Esophagus (tissue), 2 donors: ENCODE results near the gene WIPF3. TPM values are rescaled to one million over a fixed set of nuclear protein-coding genes. Genes with fewer than 3 reads are reported as not detected.

ENCODE experiments used
- H3K27ac ChIP-seq, 2 donors: one replicate each; pipeline ENCODE4 v1.5.1; 2013; ENCODE audit warnings: low read depth in 2 of 2, mild to moderate bottlenecking in 2 of 2, inconsistent platforms in 1 of 2, low read length in 1 of 2, moderate library complexity in 1 of 2
- H3K27me3 ChIP-seq, 2 donors: one replicate each; pipeline ENCODE4 v1.6.1; 2013; ENCODE audit warnings: low read length in 2 of 2, control low read depth in 1 of 2, mild to moderate bottlenecking in 1 of 2; ENCODE audit not compliant: insufficient read depth in 2 of 2, control insufficient read depth in 1 of 2
- H3K36me3 ChIP-seq, 2 donors: one replicate each; pipeline ENCODE4 v1.6.1; 2013; ENCODE audit warnings: low read length in 1 of 2; ENCODE audit not compliant: control insufficient read depth in 2 of 2, insufficient read depth in 2 of 2
- H3K4me1 ChIP-seq, 2 donors: one replicate each; pipeline ENCODE4 v1.6.1; 2013; ENCODE audit warnings: low read length in 1 of 2; ENCODE audit not compliant: control insufficient read depth in 2 of 2, insufficient read depth in 2 of 2
- H3K4me3 ChIP-seq, 2 donors: one replicate each; pipeline ENCODE4 v1.5.1; 2013; ENCODE audit warnings: low read length in 2 of 2, mild to moderate bottlenecking in 2 of 2, low read depth in 1 of 2, moderate library complexity in 1 of 2
- H3K9me3 ChIP-seq, 2 donors: one replicate each; pipeline ENCODE4 v1.6.1; 2013; ENCODE audit warnings: mild to moderate bottlenecking in 2 of 2, low read depth in 1 of 2, low read length in 1 of 2, moderate library complexity in 1 of 2; ENCODE audit not compliant: control insufficient read depth in 2 of 2, insufficient read depth in 1 of 2
- WGBS, 2 donors: extraction: QIAGEN DNeasy Blood & Tissue Kit; methylation state at CpG; one replicate each; pipeline ENCODE4 v1.1.7; 2013; 5-methylcytosine and 5-hydroxymethylcytosine counted together
- polyA plus RNA-seq, 2 donors: library from polyadenylated mRNA; stranded (reverse); fragments of 200-250 nt; gene quantifications; one replicate each; pipeline ENCODE4 v1.2.3, GENCODE V29; 2013
- donor health status: healthy with polysubstance abuse.
- donor health status: Bipolar disorder and iron deficiency.

WIPF3 gene
- polyA plus RNA-seq, 2 donors: 0.56 to 1.2 TPM

DNA sequence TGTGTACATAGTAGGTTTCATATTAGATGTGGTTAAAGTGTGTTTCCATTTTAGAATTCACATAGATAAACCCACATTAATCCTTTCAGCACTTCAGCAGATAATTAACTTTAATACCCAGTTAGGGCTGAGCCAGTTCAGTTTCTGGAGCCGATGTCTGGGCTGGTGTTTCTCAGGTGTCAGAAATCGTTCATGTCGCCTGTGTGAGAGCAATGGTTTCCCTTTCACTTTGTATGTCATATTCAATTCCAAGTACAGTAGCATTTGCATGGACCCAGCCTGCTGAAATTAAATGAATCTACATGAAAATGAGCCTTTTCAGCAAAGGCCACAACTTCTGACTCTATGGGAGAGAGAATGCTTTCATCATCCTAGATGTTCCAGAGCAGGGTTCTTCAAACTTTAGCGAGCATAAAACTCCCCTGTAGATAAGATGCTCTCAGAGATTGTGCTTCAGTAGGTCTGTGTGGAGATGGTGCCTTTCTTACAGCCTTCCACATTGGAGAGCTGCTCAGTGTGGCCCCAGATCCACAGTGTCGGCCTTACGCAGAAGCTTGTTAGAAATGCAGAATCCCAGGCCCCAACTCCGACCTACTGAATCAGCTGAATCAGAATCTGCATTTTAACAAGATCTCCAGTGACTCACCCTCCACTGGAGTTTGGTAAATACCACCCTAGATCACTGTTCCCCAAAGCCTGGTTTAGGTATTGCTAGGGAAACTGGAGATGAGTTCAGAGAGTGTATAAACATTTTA is 19.6 kb downstream of the WIPF3 start:
- WGBS, 2 donors: 77% methylated on average over 7 of the region's 7 CpGs
- H3K36me3 ChIP-seq: no peaks in the 10 kb centered on the region
- no peaks in the 10 kb centered on the region for H3K9me3 ChIP-seq
- no peaks in the 10 kb centered on the region for H3K4me1 ChIP-seq
- H3K4me3 ChIP-seq: no peak overlapping the region
- peaks cover 0 to 2% of the 10 kb centered on the region in 2 donors for H3K27me3 ChIP-seq
- no peak overlapping the region for H3K27ac ChIP-seq

GRCh38 chr7:29826530-29826822 is 20.2 kb downstream of the WIPF3 start:
- Histone ChIP-seq H3K9me3 (peaks cover 0 to under 1% of the 10 kb centered on the region in 2 donors), H3K27ac (no peak overlapping the region), H3K36me3 (no peaks in the 10 kb centered on the region), H3K4me3 (no peak overlapping the region), H3K27me3 (peaks cover 0 to 2% of the 10 kb centered on the region in 2 donors), H3K4me1 (no peaks in the 10 kb centered on the region)
- 87 to 89% methylated on average over 2 of the region's 2 CpGs for WGBS, 2 donors

- no peak overlapping the region for H3K27ac ChIP-seq
- peaks cover 0 to 4% of the 10 kb centered on the region in 2 donors for H3K9me3 ChIP-seq
- no peak overlapping the region for H3K4me3 ChIP-seq
- H3K27me3 ChIP-seq: peaks cover 0 to 2% of the 10 kb centered on the region in 2 donors
- H3K36me3 ChIP-seq: no peaks in the 10 kb centered on the region
- H3K4me1 ChIP-seq: no peaks in the 10 kb centered on the region
These were observed 20.6 kb downstream of the WIPF3 start for GRCh38 chr7:29826904-29827303.

DNA sequence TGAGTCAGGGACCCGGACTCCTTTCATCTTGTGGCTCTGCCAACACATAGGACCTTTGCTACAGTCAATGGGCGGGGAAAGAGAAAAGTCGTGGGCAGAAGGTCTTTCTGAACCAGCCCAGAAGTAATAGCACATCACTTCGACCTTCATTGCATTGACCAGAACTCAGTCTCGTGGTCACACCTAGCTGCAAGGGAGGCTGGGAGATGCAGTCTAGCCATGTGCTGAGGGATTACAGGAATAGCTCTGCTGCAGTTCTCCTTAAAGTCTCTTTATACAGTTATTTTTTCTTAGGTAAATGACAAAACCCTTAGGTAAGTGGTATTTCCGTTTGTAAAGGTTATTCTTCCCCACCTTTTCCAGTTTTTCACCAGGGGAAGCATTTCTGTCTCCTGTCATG is 25.4 kb downstream of the WIPF3 start:
- Histone ChIP-seq H3K4me1 (no peaks in the 10 kb centered on the region), H3K27me3 (no peaks in the 10 kb centered on the region), H3K27ac (no peak overlapping the region), H3K4me3 (no peak overlapping the region), H3K36me3 (no peaks in the 10 kb centered on the region), H3K9me3 (peaks cover 0 to 4% of the 10 kb centered on the region in 2 donors)
- WGBS, 2 donors: 86 to 91% methylated on average over 6 of the region's 6 CpGs

DNA sequence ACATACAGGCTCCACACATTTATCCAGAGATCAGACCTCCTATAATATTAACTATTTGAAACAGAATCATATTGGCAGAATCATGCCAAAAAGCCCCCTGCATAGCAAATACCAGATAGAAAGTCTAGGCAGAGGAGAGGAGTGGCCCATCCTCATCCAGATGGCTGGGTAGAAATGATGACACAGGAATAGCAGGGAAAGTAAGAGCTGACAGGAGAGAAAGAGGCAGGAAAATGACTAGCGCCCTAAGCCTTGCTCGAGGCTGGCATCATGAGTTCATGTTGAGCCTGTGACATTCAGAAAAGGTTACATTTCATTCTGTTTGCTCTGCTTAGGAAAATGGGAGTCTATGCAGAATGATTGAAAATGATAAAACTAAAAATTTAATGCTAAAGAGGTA is 27.6 kb downstream of the WIPF3 start:
- no peaks in the 10 kb centered on the region for H3K36me3 ChIP-seq
- no peak overlapping the region for H3K4me3 ChIP-seq
- 83 to 89% methylated on average over 2 of the region's 2 CpGs for WGBS, 2 donors
- no peaks in the 10 kb centered on the region for H3K27me3 ChIP-seq
- no peak overlapping the region for H3K27ac ChIP-seq
- no peaks in the 10 kb centered on the region for H3K4me1 ChIP-seq
- H3K9me3 ChIP-seq: peaks cover 0 to 4% of the 10 kb centered on the region in 2 donors

DNA sequence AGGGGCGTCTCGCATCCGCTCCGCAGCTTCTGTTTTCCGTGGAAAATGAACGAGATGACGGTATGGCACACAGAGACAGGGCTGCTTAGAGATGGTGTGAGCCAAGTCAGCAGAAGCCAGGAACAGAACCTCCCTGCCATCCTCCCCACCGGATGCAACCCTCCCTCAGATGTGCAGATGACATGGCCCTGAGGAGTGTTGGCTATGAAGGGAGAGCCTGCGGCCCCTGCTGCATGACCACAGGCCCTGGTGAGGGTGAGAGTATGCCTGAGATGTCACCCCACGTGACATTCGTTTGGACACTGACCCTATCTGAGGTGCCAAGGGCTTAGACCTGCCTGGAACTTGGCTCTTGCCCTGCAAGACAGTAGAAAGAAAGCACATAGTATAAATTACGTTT is 29.4 kb downstream of the WIPF3 start:
- Histone ChIP-seq H3K27me3 (no peaks in the 10 kb centered on the region), H3K36me3 (no peaks in the 10 kb centered on the region), H3K9me3 (peaks cover 0 to 4% of the 10 kb centered on the region in 2 donors), H3K4me3 (no peak overlapping the region), H3K4me1 (no peaks in the 10 kb centered on the region), H3K27ac (no peak overlapping the region)
- WGBS, 2 donors: 79 to 82% methylated on average over 12 of the region's 12 CpGs

- Histone ChIP-seq H3K27ac (no peak overlapping the region), H3K36me3 (no peaks in the 10 kb centered on the region), H3K4me1 (no peaks in the 10 kb centered on the region), H3K9me3 (no peaks in the 10 kb centered on the region), H3K4me3 (no peak overlapping the region), H3K27me3 (peaks cover 0 to 3% of the 10 kb centered on the region in 2 donors)
- 50 to 61% methylated on average over 7 of the region's 7 CpGs for WGBS, 2 donors
These were observed 33.0 kb downstream of the WIPF3 start for GRCh38 chr7:29839302-29839701.

GRCh38 chr7:29839921-29840320 is 33.6 kb downstream of the WIPF3 start:
- Histone ChIP-seq H3K36me3 (no peaks in the 10 kb centered on the region), H3K4me1 (no peaks in the 10 kb centered on the region), H3K27me3 (peaks cover 0 to 3% of the 10 kb centered on the region in 2 donors), H3K9me3 (no peaks in the 10 kb centered on the region), H3K4me3 (no peak overlapping the region), H3K27ac (no peak overlapping the region)
- WGBS, 2 donors: 87 to 92% methylated on average over 3 of the region's 3 CpGs

GRCh38 chr7:29840701-29841100 is 34.4 kb downstream of the WIPF3 start:
- Histone ChIP-seq H3K27me3 (peaks cover 0 to 3% of the 10 kb centered on the region in 2 donors), H3K4me3 (no peak overlapping the region), H3K9me3 (no peaks in the 10 kb centered on the region), H3K36me3 (no peaks in the 10 kb centered on the region), H3K27ac (no peak overlapping the region), H3K4me1 (no peaks in the 10 kb centered on the region)
- WGBS, 2 donors: 83 to 89% methylated on average over 6 of the region's 6 CpGs

DNA sequence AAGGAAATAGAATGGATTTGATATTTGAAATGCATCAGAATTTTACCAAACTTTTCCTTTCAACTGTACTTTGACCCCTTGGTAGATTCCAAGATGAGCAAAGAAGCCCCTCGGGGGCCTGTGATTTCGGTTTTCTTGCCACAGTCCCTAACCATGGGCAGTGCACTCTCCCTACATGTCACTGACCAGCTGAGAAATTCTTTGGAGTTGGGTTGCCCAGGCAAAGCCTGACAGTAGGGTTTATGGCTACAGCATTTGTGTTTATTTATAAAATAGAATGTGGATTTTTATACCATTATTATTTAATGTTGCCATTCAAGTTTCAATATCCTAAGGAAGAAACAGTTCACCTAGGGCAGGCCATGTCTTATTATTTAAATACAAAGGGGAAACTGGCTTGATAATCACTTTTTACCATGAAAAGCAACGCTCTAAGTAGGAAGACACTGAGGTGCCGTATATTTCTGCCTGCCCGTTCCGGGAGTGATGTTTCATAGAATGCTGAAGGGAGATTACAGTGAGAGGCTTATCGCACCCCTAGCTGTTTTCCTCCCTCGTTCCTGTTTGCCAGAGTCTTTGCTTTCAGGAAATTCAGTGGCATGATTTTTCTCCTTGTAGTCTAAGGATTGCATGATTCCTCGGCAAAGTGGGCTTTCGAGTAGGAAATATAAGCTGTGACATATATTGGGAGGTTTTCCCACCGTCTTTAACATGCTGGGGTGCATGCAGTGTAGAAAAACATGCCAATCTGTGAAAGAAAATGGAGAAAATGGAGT is 35.8 kb downstream of the WIPF3 start:
- Histone ChIP-seq H3K36me3 (no peaks in the 10 kb centered on the region), H3K27ac (no peak overlapping the region), H3K4me1 (no peaks in the 10 kb centered on the region), H3K9me3 (no peaks in the 10 kb centered on the region), H3K4me3 (no peak overlapping the region), H3K27me3 (peaks cover 0 to 3% of the 10 kb centered on the region in 2 donors)
- WGBS, 2 donors: 88 to 91% methylated on average over 11 of the region's 11 CpGs
